Activated CD8-positive, alpha-beta memory T cell treated with anti-CD3 and anti-CD28 coated beads, Interleukin-2, amount 10 ng/mL, durations not matched to agents 7 days and 5 days (primary cell): ENCODE results near the gene TOB1. TPM values are rescaled to one million over a fixed set of nuclear protein-coding genes. Genes with fewer than 3 reads are reported as not detected.
"Not testable (repeated sequence)": the region's sequence is repeated elsewhere in the genome, so short reads cannot be mapped to it uniquely, and the experiment has no call there.

Experiments used
- ATAC-seq: fragments of 150-1000 bp; cut with Tn5 transposase; one replicate; pipeline ENCODE4 v1.10.0; 2021; ENCODE audit warnings: moderate library complexity
- CTCF ChIA-PET: fragments of 350-600 bp; sonication (Branson Sonifier 250); formaldehyde crosslinking; loops from one replicate; lab custom pipeline; 2021; ENCODE audit warnings: antibody characterized with exemption; lab: Charles Lee
- DNase-seq: peaks from one replicate; pipeline ENCODE4 v3.0.0-alpha.2; 2020
- H3K27ac Mint-ChIP-seq: one replicate; pipeline ENCODE4 v1.8.0; 2021; ENCODE audit warnings: mild to moderate bottlenecking, mixed read lengths
- H3K27me3 Mint-ChIP-seq: one replicate; pipeline ENCODE4 v1.8.0; 2021; ENCODE audit warnings: mixed read lengths
- H3K36me3 Mint-ChIP-seq: one replicate; pipeline ENCODE4 v1.8.0; 2021; ENCODE audit warnings: mild to moderate bottlenecking, mixed read lengths
- H3K4me1 Mint-ChIP-seq: one replicate; pipeline ENCODE4 v1.8.0; 2021; ENCODE audit warnings: mixed read lengths
- H3K4me3 Mint-ChIP-seq: one replicate; pipeline ENCODE4 v1.8.0; 2021; ENCODE audit warnings: mild to moderate bottlenecking, moderate library complexity, mixed read lengths
- H3K9me3 Mint-ChIP-seq: one replicate; pipeline ENCODE4 v1.8.0; 2022; ENCODE audit warnings: low read depth, mixed read lengths
- total RNA-seq, 2 experiments: library from RNA; stranded (reverse); gene quantifications; one replicate each; pipeline ENCODE4 v1.2.3, GENCODE V29; 2021

The TOB1 gene
- total RNA-seq, 2 experiments from 2014 or later, result 34.1 to 47.5 TPM

- peaks cover 54% of the 10 kb centered on the region for H3K4me1 Mint-ChIP-seq
- CTCF ChIA-PET, result interaction anchor here (1.3 to 1.7 kb wide), 2 partner anchors 10 to 39 kb away, joined by 3 read pairs; partner anchors contain the start of gene TOB1
- ATAC-seq (peak; percentile 16), DNase-seq (no peak)
- no peaks in the 10 kb centered on the region for H3K9me3 Mint-ChIP-seq
- H3K27ac Mint-ChIP-seq, result peak overlapping the region; percentile 96
- no peak overlapping the region for H3K4me3 Mint-ChIP-seq
- H3K36me3 Mint-ChIP-seq, result no peaks in the 10 kb centered on the region
- H3K27me3 Mint-ChIP-seq, result no peaks in the 10 kb centered on the region
Measured at GRCh38 chr17:50904518-50905459, 38.6 kb upstream of the TOB1 start.

- peak; percentile 76 for DNase-seq
- ATAC-seq, result peak; percentile 86
- CTCF ChIA-PET, result interaction anchor here (1.1 to 2.1 kb wide), 4 partner anchors 32 to 45 kb away, joined by 3 to 7 read pairs (median 4); partner anchors contain the start of gene TOB1
- Mint-ChIP-seq H3K27me3 (no peaks in the 10 kb centered on the region), H3K4me1 (peaks cover 45% of the 10 kb centered on the region), H3K36me3 (no peaks in the 10 kb centered on the region), H3K9me3 (no peaks in the 10 kb centered on the region), H3K4me3 (peak overlapping the region; percentile 56), H3K27ac (peak overlapping the region; percentile 96)
Measured at GRCh38 chr17:50903604-50904517, 37.7 kb upstream of the TOB1 start.

GRCh38 chr17:50902372-50903353 is 36.5 kb upstream of the TOB1 start:
- CTCF ChIA-PET, result interaction anchor here (1.0 to 2.1 kb wide), 4 partner anchors 24 to 46 kb away, joined by 3 to 7 read pairs (median 4); partner anchors contain the start of gene TOB1
- peaks cover 3% of the 10 kb centered on the region for H3K27me3 Mint-ChIP-seq

GRCh38 chr17:50900383-50900892 is 34.3 kb upstream of the TOB1 start:
- CTCF ChIA-PET, result interaction anchor here (1.2 kb wide), 1 partner anchor 12 kb away, joined by 4 read pairs; no protein-coding TSS in a partner anchor
- H3K27me3 Mint-ChIP-seq, result peaks cover 6% of the 10 kb centered on the region
- DNase-seq (no peak), ATAC-seq (no peak)
- no peaks in the 10 kb centered on the region for H3K9me3 Mint-ChIP-seq
- H3K4me3 Mint-ChIP-seq, result no peak overlapping the region
- no peak overlapping the region for H3K27ac Mint-ChIP-seq
- peaks cover 31% of the 10 kb centered on the region for H3K4me1 Mint-ChIP-seq
- H3K36me3 Mint-ChIP-seq, result no peaks in the 10 kb centered on the region

More at GRCh38 chr17:50902372-50903353, 36.5 kb upstream of the TOB1 start:
- H3K27ac Mint-ChIP-seq, result peak overlapping the region; percentile 96
- H3K9me3 Mint-ChIP-seq, result no peaks in the 10 kb centered on the region
- no peak for DNase-seq
- H3K4me1 Mint-ChIP-seq, result peaks cover 38% of the 10 kb centered on the region
- no peak overlapping the region for H3K4me3 Mint-ChIP-seq
- H3K36me3 Mint-ChIP-seq, result no peaks in the 10 kb centered on the region
- ATAC-seq, result no peak

GRCh38 chr17:50899559-50900319 is 33.6 kb upstream of the TOB1 start:
- Mint-ChIP-seq H3K27me3 (peaks cover 8% of the 10 kb centered on the region), H3K4me3 (no peak overlapping the region), H3K36me3 (no peaks in the 10 kb centered on the region), H3K9me3 (no peaks in the 10 kb centered on the region), H3K4me1 (peaks cover 30% of the 10 kb centered on the region), H3K27ac (no peak overlapping the region)
- ATAC-seq (no peak), DNase-seq (no peak)
- CTCF ChIA-PET, result interaction anchor here (1.2 kb wide), 2 partner anchors 12 to 36 kb away, joined by 3 to 4 read pairs; no protein-coding TSS in a partner anchor

- Mint-ChIP-seq H3K27me3 (peaks cover 8% of the 10 kb centered on the region), H3K27ac (no peak overlapping the region), H3K36me3 (no peaks in the 10 kb centered on the region), H3K9me3 (no peaks in the 10 kb centered on the region), H3K4me1 (peaks cover 25% of the 10 kb centered on the region), H3K4me3 (no peak overlapping the region)
- CTCF ChIA-PET, result interaction anchor here (1.2 kb wide), 1 partner anchor 35 kb away, joined by 3 read pairs; no protein-coding TSS in a partner anchor
- DNase-seq (no peak), ATAC-seq (no peak)
Measured at GRCh38 chr17:50899005-50899460, 32.9 kb upstream of the TOB1 start.

- CTCF ChIA-PET, result interaction anchor here (1.2 kb wide), 1 partner anchor 35 kb away, joined by 3 read pairs; no protein-coding TSS in a partner anchor
- ATAC-seq (no peak), DNase-seq (no peak)
- Mint-ChIP-seq H3K4me1 (peaks cover 20% of the 10 kb centered on the region), H3K4me3 (no peak overlapping the region), H3K9me3 (no peaks in the 10 kb centered on the region), H3K27ac (no peak overlapping the region), H3K36me3 (no peaks in the 10 kb centered on the region), H3K27me3 (peaks cover 8% of the 10 kb centered on the region)
Measured at GRCh38 chr17:50898369-50899004, 32.3 kb upstream of the TOB1 start.

GRCh38 chr17:50894513-50894912 is 28.4 kb upstream of the TOB1 start:
- H3K27ac Mint-ChIP-seq, H3K36me3 Mint-ChIP-seq, H3K9me3 Mint-ChIP-seq, ATAC-seq, H3K4me3 Mint-ChIP-seq, H3K4me1 Mint-ChIP-seq, DNase-seq: not testable (repeated sequence)
- peaks cover 14% of the 10 kb centered on the region for H3K27me3 Mint-ChIP-seq
- CTCF ChIA-PET, result interaction anchor here (2.0 kb wide), 1 partner anchor 23 kb away, joined by 4 read pairs; no protein-coding TSS in a partner anchor

- no peaks in the 10 kb centered on the region for H3K36me3 Mint-ChIP-seq
- H3K4me3 Mint-ChIP-seq, result no peak overlapping the region
- H3K4me1 Mint-ChIP-seq, result no peaks in the 10 kb centered on the region
- CTCF ChIA-PET, result no interaction called here
- DNase-seq (no peak), ATAC-seq (no peak)
- H3K27me3 Mint-ChIP-seq, result peaks cover 18% of the 10 kb centered on the region
- no peaks in the 10 kb centered on the region for H3K9me3 Mint-ChIP-seq
- H3K27ac Mint-ChIP-seq, result no peak overlapping the region
Measured at GRCh38 chr17:50893183-50893993, 27.2 kb upstream of the TOB1 start.

GRCh38 chr17:50892101-50892776 is 26.1 kb upstream of the TOB1 start:
- no peak overlapping the region for H3K4me3 Mint-ChIP-seq
- CTCF ChIA-PET, result interaction anchor here (1.4 kb wide), 1 partner anchor 40 kb away, joined by 4 read pairs; no protein-coding TSS in a partner anchor
- H3K27me3 Mint-ChIP-seq, result peaks cover 19% of the 10 kb centered on the region
- peaks cover 5% of the 10 kb centered on the region for H3K4me1 Mint-ChIP-seq
- DNase-seq, result no peak
- no peaks in the 10 kb centered on the region for H3K36me3 Mint-ChIP-seq
- H3K9me3 Mint-ChIP-seq, result no peaks in the 10 kb centered on the region
- no peak overlapping the region for H3K27ac Mint-ChIP-seq
- ATAC-seq, result no peak
